Stimulated activated CD4-positive, alpha-beta T cell treated with anti-CD3 and anti-CD28 coated beads, Interleukin-15, amount 100 ng/mL, for 48 hours (primary cell): Measurements from ENCODE around the gene FOLR2.

Source experiments
- DNase-seq, 2 donors: peaks; one replicate each; pipeline ENCODE4 v3.0.0-alpha.2; 2020; ENCODE audit warnings: low read depth in 2 of 2

Gene FOLR2

GRCh38 chr11:72267956-72268617, 51.5 kb downstream of the FOLR2 start:
- no peak for DNase-seq
